Neural cell (in vitro differentiated cells): ENCODE results near the gene PANK1.

ENCODE experiments used
- CTCF ChIP-seq: fragments of 450-650 bp; IDR thresholded peaks from 2 replicates; pipeline ENCODE4 v1.5.1; 2014; ENCODE audit warnings: antibody characterized with exemption, mild to moderate bottlenecking, moderate library complexity; ENCODE audit not compliant: poor library complexity, severe bottlenecking
- EP300 ChIP-seq: fragments of 450-650 bp; conservative IDR thresholded peaks from 2 replicates; pipeline ENCODE4 v1.6.1; 2014; ENCODE audit warnings: antibody characterized with exemption, mild to moderate bottlenecking, moderate library complexity; ENCODE audit not compliant: poor library complexity, severe bottlenecking
- EZH2 ChIP-seq: fragments of 200-600, 300-800 bp; shearing (Covaris generic), sonication (generic); IDR thresholded peaks from 2 replicates; pipeline ENCODE4 v1.6.1; 2014; ENCODE audit warnings: antibody characterized with exemption, low read length, borderline replicate concordance, mild to moderate bottlenecking; ENCODE audit not compliant: insufficient read depth, poor library complexity, severe bottlenecking
- REST ChIP-seq: IDR thresholded peaks from 2 replicates; pipeline ENCODE4 v1.6.1; 2012; ENCODE audit warnings: borderline replicate concordance
- SMC3 ChIP-seq: fragments of 450-650 bp; conservative IDR thresholded peaks from 2 replicates; pipeline ENCODE4 v1.6.1; 2014; ENCODE audit warnings: antibody characterized with exemption, mild to moderate bottlenecking, moderate library complexity; ENCODE audit not compliant: poor library complexity
- TAF1 ChIP-seq: IDR thresholded peaks from 2 replicates; pipeline ENCODE4 v1.6.1; 2012; ENCODE audit warnings: low read depth

DNA sequence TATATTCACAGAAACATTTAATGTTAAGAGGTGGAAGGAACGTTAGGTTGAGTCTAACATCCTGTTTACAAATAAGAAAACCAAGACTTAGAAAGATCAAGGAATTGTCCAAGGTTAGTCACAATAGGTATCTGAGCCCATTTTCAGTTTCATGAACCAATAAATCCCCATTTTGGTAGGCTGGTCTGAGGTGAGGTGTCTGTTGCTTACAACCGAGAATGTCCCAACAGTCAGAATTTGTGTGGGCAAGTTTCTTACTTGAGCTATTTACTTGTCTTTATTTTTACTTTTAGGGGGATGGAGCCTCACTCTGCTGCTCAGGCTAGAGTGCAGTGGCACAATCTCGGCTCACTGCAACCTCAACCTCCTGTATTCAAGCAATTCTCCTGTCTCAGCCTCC, 23.6 kb downstream of the PANK1 start:
- TF ChIP-seq EZH2 (no peak), SMC3 (no peak), REST (no peak), EP300 (no peak), TAF1 (no peak), CTCF (no peak)
